Naive B cell (primary cell): ENCODE data around the gene WSCD2. TPM values are rescaled to one million over a fixed set of nuclear protein-coding genes. Genes with fewer than 3 reads are reported as not detected.

Experiments
- ATAC-seq, 2 donors: fragments of 150-1000 bp; cut with Tn5 transposase; 2 replicates each; pipeline ENCODE4 v1.10.0; 2021; ENCODE audit warnings: low read depth in 2 of 2, mild to moderate bottlenecking in 2 of 2, moderate library complexity in 2 of 2
- DNase-seq: peaks from one replicate; pipeline ENCODE4 v3.0.0; 2022
- H3K27ac Mint-ChIP-seq, 6 donors: one replicate each; pipeline ENCODE4 v1.8.0; 2020 to 2022; ENCODE audit warnings: mild to moderate bottlenecking in 6 of 6, mixed read lengths in 6 of 6, moderate library complexity in 5 of 6, inconsistent platforms in 2 of 6
- H3K27me3 Mint-ChIP-seq, 3 donors: one replicate each; pipeline ENCODE4 v1.8.0; 2021 to 2022; ENCODE audit warnings: mixed read lengths in 3 of 3, mild to moderate bottlenecking in 1 of 3
- H3K36me3 Mint-ChIP-seq, 2 donors: one replicate each; pipeline ENCODE4 v1.8.0; 2020 to 2022; ENCODE audit warnings: mixed read lengths in 2 of 2, inconsistent platforms in 1 of 2, mild to moderate bottlenecking in 1 of 2
- H3K4me1 Mint-ChIP-seq, 3 donors: one replicate each; pipeline ENCODE4 v1.8.0; 2020 to 2022; ENCODE audit warnings: mixed read lengths in 3 of 3, inconsistent platforms in 1 of 3, mild to moderate bottlenecking in 1 of 3, moderate library complexity in 1 of 3
- H3K4me3 Mint-ChIP-seq, 8 donors: one replicate each; pipeline ENCODE4 v1.8.0; 2020 to 2022; ENCODE audit warnings: mild to moderate bottlenecking in 8 of 8, mixed read lengths in 8 of 8, moderate library complexity in 8 of 8, inconsistent platforms in 2 of 8
- H3K9me3 Mint-ChIP-seq, 7 donors: one replicate each; pipeline ENCODE4 v1.8.0; 2020 to 2022; ENCODE audit warnings: mixed read lengths in 7 of 7, mild to moderate bottlenecking in 5 of 7, inconsistent platforms in 2 of 7, moderate library complexity in 1 of 7
- polyA plus RNA-seq, 6 donors: library from polyadenylated mRNA; unstranded; fragments of 300-500 nt; fragmentation: Illumina TruSeq; gene quantifications; one replicate each; pipeline ENCODE4 v1.2.3, GENCODE V29; 2021; ENCODE audit warnings: low read depth in 6 of 6

Gene WSCD2
- polyA plus RNA-seq, 6 donors from 2014 or later = 0.13 to 0.53 TPM; not detected in 4

- H3K4me1 Mint-ChIP-seq = no peaks in the 10 kb centered on the region
- H3K9me3 Mint-ChIP-seq = peaks cover 0 to 11% (median 4%) of the 10 kb centered on the region in 7 donors
- H3K36me3 Mint-ChIP-seq = peaks cover 0 to 10% of the 10 kb centered on the region in 2 donors
- DNase-seq = no peak
- no peak for ATAC-seq
- H3K4me3 Mint-ChIP-seq = no peak overlapping the region
- H3K27ac Mint-ChIP-seq = no peak overlapping the region
- H3K27me3 Mint-ChIP-seq = peaks cover 10 to 24% (median 14%) of the 10 kb centered on the region in 3 donors
Measured at GRCh38 chr12:108241986-108242703, 113.1 kb downstream of the WSCD2 start.

- Mint-ChIP-seq H3K9me3 (peaks cover 0 to 3% (median 0%) of the 10 kb centered on the region in 7 donors), H3K36me3 (no peaks in the 10 kb centered on the region), H3K27ac (no peak overlapping the region), H3K4me1 (no peaks in the 10 kb centered on the region), H3K27me3 (peaks cover 22 to 40% (median 31%) of the 10 kb centered on the region in 3 donors), H3K4me3 (no peak overlapping the region)
- no peak for ATAC-seq
- DNase-seq = no peak
Measured at GRCh38 chr12:108247130-108247529, 118.0 kb downstream of the WSCD2 start.

- DNase-seq = no peak
- Mint-ChIP-seq H3K4me3 (no peak overlapping the region), H3K9me3 (peaks cover 0 to 3% (median 0%) of the 10 kb centered on the region in 7 donors), H3K27me3 (peaks cover 22 to 44% (median 36%) of the 10 kb centered on the region in 3 donors), H3K27ac (no peak overlapping the region), H3K4me1 (no peaks in the 10 kb centered on the region), H3K36me3 (no peaks in the 10 kb centered on the region)
- ATAC-seq = no peak
Measured at GRCh38 chr12:108248011-108248410, 118.9 kb downstream of the WSCD2 start.

GRCh38 chr12:108252523-108252922 is 123.4 kb downstream of the WSCD2 start:
- peaks cover 33 to 45% (median 40%) of the 10 kb centered on the region in 3 donors for H3K27me3 Mint-ChIP-seq

GRCh38 chr12:108253540-108253939 is 124.5 kb downstream of the WSCD2 start:
- no peak for ATAC-seq
- Mint-ChIP-seq H3K27ac (no peak overlapping the region), H3K27me3 (peaks cover 33 to 41% (median 40%) of the 10 kb centered on the region in 3 donors), H3K9me3 (peaks cover 0 to 5% (median 0%) of the 10 kb centered on the region in 7 donors), H3K36me3 (no peaks in the 10 kb centered on the region), H3K4me3 (no peak overlapping the region), H3K4me1 (peaks cover 0 to 2% (median 0%) of the 10 kb centered on the region in 3 donors)
- DNase-seq = no peak

More at GRCh38 chr12:108252523-108252922, 123.4 kb downstream of the WSCD2 start:
- H3K27ac Mint-ChIP-seq = no peak overlapping the region
- DNase-seq = no peak
- no peak overlapping the region for H3K4me3 Mint-ChIP-seq
- no peak for ATAC-seq
- H3K4me1 Mint-ChIP-seq = peaks cover 0 to 2% (median 0%) of the 10 kb centered on the region in 3 donors
- no peaks in the 10 kb centered on the region for H3K36me3 Mint-ChIP-seq
- H3K9me3 Mint-ChIP-seq = peaks cover 0 to 3% (median 0%) of the 10 kb centered on the region in 7 donors

GRCh38 chr12:108254030-108254429 is 124.9 kb downstream of the WSCD2 start:
- Mint-ChIP-seq H3K27me3 (peaks cover 33 to 38% (median 36%) of the 10 kb centered on the region in 3 donors), H3K4me3 (peak overlapping the region in 1 of 8 donors; percentile 8), H3K27ac (no peak overlapping the region), H3K9me3 (peaks cover 0 to 7% (median 2%) of the 10 kb centered on the region in 7 donors), H3K36me3 (no peaks in the 10 kb centered on the region), H3K4me1 (peaks cover 0 to 2% (median 0%) of the 10 kb centered on the region in 3 donors)
- DNase-seq (no peak), ATAC-seq (no peak)

- Mint-ChIP-seq H3K36me3 (no peaks in the 10 kb centered on the region), H3K4me3 (peak overlapping the region in 1 of 8 donors; percentile 21), H3K27ac (no peak overlapping the region), H3K4me1 (peaks cover 0 to 2% (median 0%) of the 10 kb centered on the region in 3 donors), H3K9me3 (peaks cover 0 to 14% (median 5%) of the 10 kb centered on the region in 7 donors), H3K27me3 (peaks cover 26 to 31% (median 31%) of the 10 kb centered on the region in 3 donors)
- no peak for DNase-seq
- ATAC-seq = no peak
Measured at GRCh38 chr12:108254517-108255251, 125.6 kb downstream of the WSCD2 start.

- Mint-ChIP-seq H3K9me3 (peaks cover 0 to 19% (median 9%) of the 10 kb centered on the region in 7 donors), H3K4me1 (peaks cover 0 to 2% (median 0%) of the 10 kb centered on the region in 3 donors), H3K27me3 (peaks cover 21 to 26% (median 26%) of the 10 kb centered on the region in 3 donors), H3K36me3 (no peaks in the 10 kb centered on the region), H3K27ac (no peak overlapping the region), H3K4me3 (peak overlapping the region in 1 of 8 donors; percentile 21)
- no peak for ATAC-seq
- DNase-seq = no peak
Measured at GRCh38 chr12:108255252-108255602, 126.1 kb downstream of the WSCD2 start.

GRCh38 chr12:108257004-108257403 is 127.9 kb downstream of the WSCD2 start:
- Mint-ChIP-seq H3K27me3 (peaks cover 11 to 18% (median 18%) of the 10 kb centered on the region in 3 donors), H3K9me3 (peaks cover 0 to 37% (median 23%) of the 10 kb centered on the region in 7 donors), H3K27ac (no peak overlapping the region), H3K36me3 (no peaks in the 10 kb centered on the region), H3K4me1 (peaks cover 0 to 2% (median 0%) of the 10 kb centered on the region in 3 donors), H3K4me3 (no peak overlapping the region)
- DNase-seq = no peak
- no peak for ATAC-seq

- Mint-ChIP-seq H3K27ac (no peak overlapping the region), H3K27me3 (peaks cover 6 to 18% (median 12%) of the 10 kb centered on the region in 3 donors), H3K4me3 (no peak overlapping the region), H3K4me1 (peaks cover 0 to 2% (median 0%) of the 10 kb centered on the region in 3 donors), H3K36me3 (no peaks in the 10 kb centered on the region), H3K9me3 (peaks cover 0 to 39% (median 23%) of the 10 kb centered on the region in 7 donors)
- no peak for DNase-seq
- ATAC-seq = no peak
Measured at GRCh38 chr12:108257610-108258106, 128.6 kb downstream of the WSCD2 start.

- H3K9me3 Mint-ChIP-seq = peaks cover 4 to 39% (median 23%) of the 10 kb centered on the region in 7 donors
- DNase-seq (no peak), ATAC-seq (no peak)
- no peaks in the 10 kb centered on the region for H3K36me3 Mint-ChIP-seq
- no peak overlapping the region for H3K27ac Mint-ChIP-seq
- H3K4me3 Mint-ChIP-seq = no peak overlapping the region
- peaks cover 8 to 18% (median 11%) of the 10 kb centered on the region in 3 donors for H3K27me3 Mint-ChIP-seq
- no peaks in the 10 kb centered on the region for H3K4me1 Mint-ChIP-seq
Measured at GRCh38 chr12:108260039-108260438, 131.0 kb downstream of the WSCD2 start.

- H3K36me3 Mint-ChIP-seq = no peaks in the 10 kb centered on the region
- ATAC-seq (no peak), DNase-seq (no peak)
- H3K9me3 Mint-ChIP-seq = peaks cover 4 to 39% (median 26%) of the 10 kb centered on the region in 7 donors
- H3K4me1 Mint-ChIP-seq = no peaks in the 10 kb centered on the region
- H3K4me3 Mint-ChIP-seq = no peak overlapping the region
- H3K27me3 Mint-ChIP-seq = peaks cover 13 to 15% (median 14%) of the 10 kb centered on the region in 3 donors
- no peak overlapping the region for H3K27ac Mint-ChIP-seq
Measured at GRCh38 chr12:108260969-108261368, 131.9 kb downstream of the WSCD2 start.

- Mint-ChIP-seq H3K36me3 (no peaks in the 10 kb centered on the region), H3K4me3 (no peak overlapping the region), H3K4me1 (no peaks in the 10 kb centered on the region), H3K27ac (no peak overlapping the region), H3K27me3 (peaks cover 16 to 22% (median 17%) of the 10 kb centered on the region in 3 donors), H3K9me3 (peaks cover 4 to 18% (median 17%) of the 10 kb centered on the region in 7 donors)
- ATAC-seq = no peak
- no peak for DNase-seq
Measured at GRCh38 chr12:108265505-108265904, 136.4 kb downstream of the WSCD2 start.
